Small intestine (tissue), 7 donors: ENCODE results near the gene TMEM213. TPM values are rescaled to one million over a fixed set of nuclear protein-coding genes. Genes with fewer than 3 reads are reported as not detected.
"Not testable (repeated sequence)": the region's sequence is repeated elsewhere in the genome, so short reads cannot be mapped to it uniquely, and the experiment has no call there.

Source experiments
- DNase-seq, 2 donors: peaks; one replicate each; pipeline versions ENCODE4 v3.0.0 to v3.0.0-alpha.2; 2013
- FAIRE-seq: peaks from 2 replicates; lab custom pipeline; 2012; peaks lifted over from hg19 to GRCh38; lab: Jason Lieb, UNC
- H3K27ac ChIP-seq, 3 donors: one replicate each; pipeline ENCODE4 v1.5.1; 2013; ENCODE audit warnings: low read length in 2 of 3, mild to moderate bottlenecking in 2 of 3, control low read depth in 1 of 3, inconsistent platforms in 1 of 3, low read depth in 1 of 3, moderate library complexity in 1 of 3
- H3K27me3 ChIP-seq, 3 donors: one replicate each; pipeline ENCODE4 v1.6.1; 2013; ENCODE audit warnings: low read length in 3 of 3, inconsistent platforms in 1 of 3; ENCODE audit not compliant: control insufficient read depth in 3 of 3, insufficient read depth in 3 of 3
- H3K36me3 ChIP-seq, 3 donors: one replicate each; pipeline ENCODE4 v1.6.1; 2013; ENCODE audit warnings: low read length in 3 of 3, inconsistent platforms in 1 of 3, low read depth in 1 of 3, mild to moderate bottlenecking in 1 of 3, moderate library complexity in 1 of 3; ENCODE audit not compliant: control insufficient read depth in 3 of 3, insufficient read depth in 2 of 3
- H3K4me1 ChIP-seq, 3 donors: one replicate each; pipeline ENCODE4 v1.6.1; 2013; ENCODE audit warnings: low read length in 2 of 3, inconsistent platforms in 1 of 3, low read depth in 1 of 3, mild to moderate bottlenecking in 1 of 3, moderate library complexity in 1 of 3; ENCODE audit not compliant: control insufficient read depth in 3 of 3, insufficient read depth in 2 of 3
- H3K4me3 ChIP-seq, 3 donors: one replicate each; pipeline ENCODE4 v1.5.1; 2013; ENCODE audit warnings: low read length in 3 of 3, control low read depth in 1 of 3, inconsistent platforms in 1 of 3, low read depth in 1 of 3, mild to moderate bottlenecking in 1 of 3, moderate library complexity in 1 of 3
- H3K9me3 ChIP-seq, 2 donors: one replicate each; pipeline ENCODE4 v1.6.1; 2013; ENCODE audit warnings: low read depth in 1 of 2, low read length in 1 of 2; ENCODE audit not compliant: control insufficient read depth in 2 of 2, insufficient read depth in 1 of 2
- WGBS, 3 donors: extraction: QIAGEN DNeasy Blood & Tissue Kit; methylation state at CpG; one replicate each; pipeline ENCODE4 v1.1.7; 2013; 5-methylcytosine and 5-hydroxymethylcytosine counted together
- polyA plus RNA-seq, 4 donors: library from polyadenylated mRNA; stranded (reverse) in 3 of 4; unstranded in 1 of 4; fragments of 200-250 nt in 3 of 4; fragments of 120-200 nt in 1 of 4; gene quantifications; one replicate each; pipeline versions ENCODE4 v1.2.1 to v1.2.3, GENCODE V29; 2013
- donor health status: healthy with polysubstance abuse.
- donor health status: control.
- donor health status: control.
- donor health status: Bipolar disorder and iron deficiency.
- donor health status: healthy.

Gene TMEM213
- polyA plus RNA-seq, 4 donors, result 0.01 to 0.07 TPM; not detected in 2

DNA sequence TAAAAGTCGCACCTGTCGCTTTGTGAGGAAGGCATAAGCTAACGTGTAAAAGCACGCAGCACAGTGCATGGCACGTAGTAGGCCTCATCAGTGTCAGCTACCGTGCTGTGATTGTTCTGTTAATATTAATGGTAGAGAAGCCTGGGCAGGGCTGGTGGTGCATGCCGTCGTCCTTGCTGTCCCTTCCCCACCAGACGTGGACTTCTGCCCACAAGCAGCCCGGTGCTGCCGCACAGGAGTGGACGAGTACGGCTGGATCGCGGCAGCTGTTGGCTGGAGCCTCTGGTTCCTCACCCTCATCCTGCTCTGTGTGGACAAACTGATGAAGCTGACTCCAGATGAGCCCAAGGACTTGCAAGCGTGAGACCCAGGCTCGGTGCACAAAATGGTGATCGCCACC, 4.9 kb downstream of the TMEM213 start:
- no peak overlapping the region for H3K4me3 ChIP-seq
- no peak for FAIRE-seq
- DNase-seq, result no peak
- H3K27me3 ChIP-seq, result peaks cover 0 to 2% (median 0%) of the 10 kb centered on the region in 3 donors
- H3K27ac ChIP-seq, result no peak overlapping the region
- H3K4me1 ChIP-seq, result peaks cover 0 to 5% (median 0%) of the 10 kb centered on the region in 3 donors
- H3K36me3 ChIP-seq, result no peaks in the 10 kb centered on the region
- 94 to 97% (median 94%) methylated on average over 18 of the region's 18 CpGs for WGBS, 3 donors
- H3K9me3 ChIP-seq, result peaks cover 0 to 1% of the 10 kb centered on the region in 2 donors

DNA sequence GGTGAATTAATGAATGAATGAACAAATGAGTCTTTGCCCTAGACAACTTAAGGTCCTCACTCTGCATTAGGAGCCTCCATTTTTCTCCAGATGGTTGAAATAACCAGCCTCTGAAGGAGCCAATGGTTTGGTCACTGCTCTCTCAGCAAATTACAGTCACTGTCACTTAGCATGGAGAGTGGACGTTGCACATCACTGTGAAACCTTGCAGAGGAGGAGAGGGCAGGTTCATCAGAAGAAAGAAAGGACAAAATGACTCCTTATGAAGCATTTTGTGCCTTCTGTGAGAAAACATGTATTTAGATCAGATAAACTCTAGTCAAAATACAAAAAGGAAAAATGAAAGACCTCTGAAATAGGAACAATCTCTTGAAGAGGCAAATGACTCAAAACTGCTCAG, 6.8 kb downstream of the TMEM213 start:
- Histone ChIP-seq H3K4me1 (peaks cover 0 to 5% (median 0%) of the 10 kb centered on the region in 3 donors), H3K4me3 (no peak overlapping the region), H3K27ac (no peak overlapping the region), H3K27me3 (peaks cover 0 to 2% (median 0%) of the 10 kb centered on the region in 3 donors), H3K36me3 (no peaks in the 10 kb centered on the region), H3K9me3 (peaks cover 0 to 3% of the 10 kb centered on the region in 2 donors)
- WGBS, 3 donors, result 63 to 84% (median 81%) methylated on average over 1 of the region's 1 CpG
- DNase-seq, result no peak
- no peak for FAIRE-seq

DNA sequence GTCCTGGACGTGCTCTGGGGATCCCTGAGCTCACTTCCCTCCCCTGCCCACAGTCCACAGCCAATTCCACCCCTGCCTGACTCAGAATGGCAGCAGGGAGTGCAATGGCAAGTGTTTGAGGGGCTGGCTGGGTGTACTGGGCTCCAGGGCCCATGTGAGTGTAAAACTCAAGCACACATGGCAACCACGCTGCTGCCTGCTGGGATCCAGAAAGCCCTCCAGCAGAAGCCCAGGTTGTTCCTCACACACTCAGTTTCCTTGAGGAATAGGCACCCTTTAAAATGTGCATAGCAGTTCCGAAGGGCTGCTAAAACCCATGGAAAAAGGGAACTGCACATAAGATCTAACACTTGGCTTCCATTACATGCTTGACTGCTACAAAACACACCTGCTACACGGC, 11.6 kb downstream of the TMEM213 start:
- Histone ChIP-seq H3K36me3 (no peaks in the 10 kb centered on the region), H3K9me3 (peaks cover 0 to 3% of the 10 kb centered on the region in 2 donors), H3K27ac (no peak overlapping the region), H3K27me3 (no peaks in the 10 kb centered on the region), H3K4me1 (no peaks in the 10 kb centered on the region), H3K4me3 (no peak overlapping the region)
- FAIRE-seq (no peak), DNase-seq (no peak)
- 78 to 85% (median 80%) methylated on average over 4 of the region's 4 CpGs for WGBS, 3 donors

DNA sequence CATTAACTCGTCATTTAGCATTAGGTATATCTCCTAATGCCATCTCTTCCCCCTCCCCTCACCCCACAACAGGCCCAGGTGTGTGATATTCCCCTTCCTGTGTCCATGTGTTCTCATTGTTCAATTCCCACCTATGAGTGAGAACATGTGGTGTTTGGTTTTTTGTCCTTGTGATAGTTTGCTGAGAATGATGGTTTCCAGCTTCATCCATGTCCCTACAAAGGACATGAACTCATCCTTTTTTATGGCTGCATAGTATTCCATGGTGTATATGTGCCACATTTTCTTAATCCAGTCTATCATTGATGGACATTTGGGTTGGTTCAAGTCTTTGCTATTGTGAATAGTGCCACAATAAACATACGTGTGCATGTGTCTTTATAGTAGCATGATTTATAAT, 13.5 kb downstream of the TMEM213 start:
- H3K4me3 ChIP-seq, DNase-seq, H3K27ac ChIP-seq, H3K9me3 ChIP-seq, H3K27me3 ChIP-seq, H3K36me3 ChIP-seq, H3K4me1 ChIP-seq, FAIRE-seq: not testable (repeated sequence)
- WGBS, 3 donors, result 80 to 95% (median 87%) methylated on average over 1 to 2 of the region's 2 CpGs

DNA sequence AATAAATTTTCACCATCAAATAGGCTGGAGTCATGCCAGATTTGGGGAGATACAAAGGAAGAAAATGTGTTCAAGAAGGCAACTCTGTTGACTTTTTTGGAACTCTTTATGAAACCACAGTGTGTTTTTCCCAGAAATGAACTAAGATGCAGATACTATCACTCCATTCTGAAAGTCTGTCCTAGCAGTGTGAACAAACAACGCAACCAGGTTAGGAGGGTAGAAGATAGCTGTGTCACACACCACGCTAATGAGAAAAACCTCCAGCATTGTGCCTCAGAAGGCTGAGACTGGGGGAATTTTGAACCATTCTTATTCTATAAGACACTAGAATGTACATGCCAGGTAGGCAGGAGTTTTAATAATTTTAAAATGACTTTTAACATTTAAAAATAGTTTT, 16.2 kb downstream of the TMEM213 start:
- Histone ChIP-seq H3K27ac (no peak overlapping the region), H3K27me3 (no peaks in the 10 kb centered on the region), H3K9me3 (no peaks in the 10 kb centered on the region), H3K4me3 (no peak overlapping the region), H3K4me1 (no peaks in the 10 kb centered on the region), H3K36me3 (no peaks in the 10 kb centered on the region)
- no peak for FAIRE-seq
- 64 to 92% (median 76%) methylated on average over 2 of the region's 2 CpGs for WGBS, 3 donors
- DNase-seq, result no peak

DNA sequence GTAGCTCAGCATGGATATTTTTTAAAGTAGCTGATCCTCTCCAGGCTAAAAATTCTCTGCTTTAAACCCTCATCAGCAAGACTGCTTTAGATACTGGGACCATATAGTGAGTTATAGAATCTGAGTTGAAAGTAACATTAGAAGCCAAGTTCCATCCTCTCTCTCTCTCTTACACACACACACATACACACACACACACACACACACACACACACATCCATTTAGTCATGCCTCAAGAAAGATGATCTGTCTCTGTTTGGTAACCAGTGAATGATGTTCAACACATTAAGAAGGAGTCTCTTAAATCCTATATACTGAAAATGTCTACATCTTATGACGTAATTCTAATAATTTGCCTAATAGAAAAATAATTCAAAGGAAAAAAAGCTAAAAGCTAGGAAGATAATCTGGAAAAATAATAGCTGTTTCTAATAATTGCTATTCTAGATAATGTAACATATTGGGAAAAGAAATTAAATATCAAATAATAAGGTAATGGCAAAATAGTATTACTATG, 17.1 kb downstream of the TMEM213 start:
- H3K27me3 ChIP-seq, result no peaks in the 10 kb centered on the region
- H3K4me3 ChIP-seq, result no peak overlapping the region
- H3K27ac ChIP-seq, result no peak overlapping the region
- 78 to 93% (median 90%) methylated on average over 1 of the region's 1 CpG for WGBS, 3 donors
- no peak for DNase-seq
- no peaks in the 10 kb centered on the region for H3K36me3 ChIP-seq
- H3K9me3 ChIP-seq, result no peaks in the 10 kb centered on the region
- FAIRE-seq, result no peak
- H3K4me1 ChIP-seq, result no peaks in the 10 kb centered on the region

DNA sequence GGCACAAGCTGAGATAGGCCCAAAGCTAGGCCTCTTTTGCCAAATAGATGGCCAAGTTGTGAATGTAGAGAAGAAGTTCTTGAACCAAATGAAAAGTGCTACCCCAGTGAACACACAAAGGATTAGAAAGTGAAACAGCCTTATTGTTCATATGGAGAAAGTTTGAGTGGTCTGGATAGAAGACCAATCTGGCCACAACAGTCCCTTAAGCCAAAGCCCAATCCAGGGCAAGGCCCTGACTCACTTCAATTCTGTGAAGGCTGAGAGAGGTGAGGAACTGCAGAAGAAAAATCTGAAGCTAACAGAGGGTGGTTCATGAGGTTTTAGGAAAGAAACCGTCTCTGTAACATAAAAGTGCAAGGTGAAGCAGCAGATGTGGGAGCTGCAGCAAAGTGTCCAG, 18.9 kb downstream of the TMEM213 start:
- Histone ChIP-seq H3K36me3 (no peaks in the 10 kb centered on the region), H3K27me3 (no peaks in the 10 kb centered on the region), H3K4me1 (no peaks in the 10 kb centered on the region), H3K4me3 (no peak overlapping the region), H3K9me3 (no peaks in the 10 kb centered on the region), H3K27ac (no peak overlapping the region)
- WGBS, 3 donors, result 80 to 88% (median 83%) methylated on average over 1 of the region's 1 CpG
- FAIRE-seq (no peak), DNase-seq (no peak)

DNA sequence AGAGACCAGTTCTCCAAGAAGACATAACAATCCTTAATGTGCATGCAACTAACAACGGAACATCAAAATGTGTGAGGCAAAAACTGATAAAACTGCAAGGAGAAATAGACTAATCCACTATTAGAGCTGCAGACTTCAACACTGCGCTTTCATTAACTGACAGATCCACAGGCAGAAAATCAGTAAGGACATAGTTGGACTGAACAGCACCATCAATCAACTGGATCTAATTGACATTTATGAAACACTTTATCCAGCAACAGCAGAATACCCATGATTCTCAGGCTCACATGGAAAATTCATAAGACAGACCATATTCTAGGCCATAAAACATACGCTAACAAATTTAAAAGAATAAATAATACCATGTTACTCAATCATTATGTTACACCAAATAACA, 21.8 kb downstream of the TMEM213 start:
- no peaks in the 10 kb centered on the region for H3K4me1 ChIP-seq
- H3K27ac ChIP-seq, result no peak overlapping the region
- no peaks in the 10 kb centered on the region for H3K9me3 ChIP-seq
- no peak for DNase-seq
- no peak for FAIRE-seq
- no peak overlapping the region for H3K4me3 ChIP-seq
- WGBS, 3 donors, result 82 to 94% (median 87%) methylated on average over 3 of the region's 3 CpGs
- no peaks in the 10 kb centered on the region for H3K36me3 ChIP-seq
- no peaks in the 10 kb centered on the region for H3K27me3 ChIP-seq

DNA sequence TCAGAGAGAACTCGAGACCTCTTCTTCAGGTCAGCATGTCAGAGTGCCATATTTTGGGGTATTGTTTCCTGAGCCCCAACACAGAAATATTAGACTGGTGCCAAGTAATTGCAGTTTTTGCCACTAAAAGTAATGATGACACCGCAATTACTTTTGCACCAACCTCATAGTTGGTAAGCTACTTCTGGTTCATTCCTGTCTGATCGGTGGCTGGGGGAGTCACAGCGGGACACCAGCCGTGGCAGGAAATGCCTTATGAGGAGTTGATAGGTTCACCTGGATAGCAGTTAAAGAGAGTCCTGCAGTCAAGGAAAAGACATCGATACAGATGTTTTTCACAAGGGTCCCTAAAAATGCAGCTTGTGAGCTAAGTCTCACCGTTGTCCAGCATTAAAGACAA, 24.1 kb downstream of the TMEM213 start:
- no peak for FAIRE-seq
- Histone ChIP-seq H3K27me3 (no peaks in the 10 kb centered on the region), H3K4me1 (no peaks in the 10 kb centered on the region), H3K9me3 (no peaks in the 10 kb centered on the region), H3K36me3 (no peaks in the 10 kb centered on the region), H3K4me3 (no peak overlapping the region), H3K27ac (no peak overlapping the region)
- DNase-seq, result no peak
- WGBS, 3 donors, result 88 to 95% (median 93%) methylated on average over 7 of the region's 7 CpGs
